Astrocyte (in vitro differentiated cells and primary cell): ENCODE data around the gene NKIRAS2.

Source experiments
- EZH2 ChIP-seq: IDR thresholded peaks from 2 replicates; pipeline ENCODE4 v1.6.1; 2012; ENCODE audit warnings: mild to moderate bottlenecking, low read length, inconsistent platforms; ENCODE audit not compliant: insufficient read depth
- TF ChIP-seq, protein P1 (sequence below): IDR thresholded peaks from 2 replicates; pipeline ENCODE4 v1.5.1; 2011; ENCODE audit warnings: low read depth, mild to moderate bottlenecking, inconsistent platforms, low read length, moderate library complexity; ENCODE audit not compliant: insufficient read depth

DNA sequence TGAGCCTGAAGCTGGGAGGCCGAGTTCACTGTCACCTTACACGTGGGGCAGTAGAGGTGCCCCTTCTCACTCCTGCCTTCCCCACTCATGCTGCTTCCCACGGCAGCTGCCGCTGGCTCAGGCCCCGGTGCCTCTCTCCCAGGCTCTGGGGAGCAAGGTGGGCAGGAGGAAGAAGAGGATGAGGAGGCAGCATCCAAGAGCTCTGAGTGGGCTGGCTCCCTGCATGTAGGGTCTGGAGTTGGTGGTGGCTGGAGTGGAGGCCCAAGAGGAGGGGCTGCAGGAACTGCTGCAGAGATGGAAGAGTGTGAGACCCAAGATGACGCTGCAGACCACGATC is 8.9 kb downstream of the NKIRAS2 start:
- TF ChIP-seq, protein P1, sequence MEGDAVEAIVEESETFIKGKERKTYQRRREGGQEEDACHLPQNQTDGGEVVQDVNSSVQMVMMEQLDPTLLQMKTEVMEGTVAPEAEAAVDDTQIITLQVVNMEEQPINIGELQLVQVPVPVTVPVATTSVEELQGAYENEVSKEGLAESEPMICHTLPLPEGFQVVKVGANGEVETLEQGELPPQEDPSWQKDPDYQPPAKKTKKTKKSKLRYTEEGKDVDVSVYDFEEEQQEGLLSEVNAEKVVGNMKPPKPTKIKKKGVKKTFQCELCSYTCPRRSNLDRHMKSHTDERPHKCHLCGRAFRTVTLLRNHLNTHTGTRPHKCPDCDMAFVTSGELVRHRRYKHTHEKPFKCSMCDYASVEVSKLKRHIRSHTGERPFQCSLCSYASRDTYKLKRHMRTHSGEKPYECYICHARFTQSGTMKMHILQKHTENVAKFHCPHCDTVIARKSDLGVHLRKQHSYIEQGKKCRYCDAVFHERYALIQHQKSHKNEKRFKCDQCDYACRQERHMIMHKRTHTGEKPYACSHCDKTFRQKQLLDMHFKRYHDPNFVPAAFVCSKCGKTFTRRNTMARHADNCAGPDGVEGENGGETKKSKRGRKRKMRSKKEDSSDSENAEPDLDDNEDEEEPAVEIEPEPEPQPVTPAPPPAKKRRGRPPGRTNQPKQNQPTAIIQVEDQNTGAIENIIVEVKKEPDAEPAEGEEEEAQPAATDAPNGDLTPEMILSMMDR = no peak
- no peak for TF ChIP-seq EZH2
